COLO668 (cell line): ENCODE results near the gene TMEM158.

Experiments
- DNase-seq: peaks from one replicate; lab custom pipeline; 2025; ENCODE audit not compliant: unreplicated experiment; lab: John Stamatoyannopoulos, UW

Gene TMEM158

DNA sequence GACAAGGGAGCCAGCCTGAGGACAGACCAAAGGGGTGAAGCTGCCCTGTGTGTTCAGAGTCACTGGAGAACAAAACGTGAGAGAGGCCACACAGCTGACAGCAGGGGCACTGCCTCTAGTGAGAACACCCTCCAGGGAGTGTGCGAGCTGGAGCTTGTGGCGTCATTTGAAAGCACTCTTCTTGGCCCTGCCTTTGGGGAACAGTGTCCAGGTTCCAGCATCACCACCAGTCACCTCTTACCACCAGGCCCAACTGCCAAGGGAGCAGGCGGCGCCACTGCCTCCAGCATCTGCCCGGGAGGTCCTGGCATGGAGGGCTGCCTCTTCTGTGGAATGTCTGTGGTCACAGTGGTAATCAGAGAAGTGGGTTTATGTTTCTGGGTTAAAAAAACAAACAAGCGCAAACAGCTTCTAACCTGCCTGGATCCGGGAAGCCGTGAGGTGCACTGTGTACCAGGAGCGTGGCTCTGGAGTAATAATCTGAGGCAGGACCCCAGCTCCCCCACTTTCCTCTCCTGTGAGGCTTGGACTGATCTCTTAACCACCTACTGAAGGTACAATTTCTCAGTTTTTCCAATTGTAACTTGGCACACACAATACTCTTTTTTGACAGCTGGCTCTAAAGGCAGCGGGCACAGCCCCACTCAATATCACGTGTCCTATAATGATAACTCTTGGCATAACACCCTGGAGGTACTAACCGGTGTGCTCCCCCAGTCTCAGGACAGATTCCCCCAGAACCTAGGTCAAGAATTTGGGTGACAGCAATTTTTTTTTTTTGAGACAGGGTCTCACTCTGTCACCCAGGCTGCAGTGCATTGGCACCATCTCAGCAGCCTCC, 47.7 kb downstream of the TMEM158 start:
- DNase-seq = peak; percentile 7

- DNase-seq = no peak
These were observed 49.2 kb downstream of the TMEM158 start for GRCh38 chr3:45176912-45177311.
